ENCODE measurements around the gene MAN1C1. TPM values are rescaled to one million over a fixed set of nuclear protein-coding genes. Genes with fewer than 3 reads are reported as not detected.

MAN1C1 gene
- total RNA-seq, 2 donors from 2014 or later = 2.2 to 4.3 TPM

DNA sequence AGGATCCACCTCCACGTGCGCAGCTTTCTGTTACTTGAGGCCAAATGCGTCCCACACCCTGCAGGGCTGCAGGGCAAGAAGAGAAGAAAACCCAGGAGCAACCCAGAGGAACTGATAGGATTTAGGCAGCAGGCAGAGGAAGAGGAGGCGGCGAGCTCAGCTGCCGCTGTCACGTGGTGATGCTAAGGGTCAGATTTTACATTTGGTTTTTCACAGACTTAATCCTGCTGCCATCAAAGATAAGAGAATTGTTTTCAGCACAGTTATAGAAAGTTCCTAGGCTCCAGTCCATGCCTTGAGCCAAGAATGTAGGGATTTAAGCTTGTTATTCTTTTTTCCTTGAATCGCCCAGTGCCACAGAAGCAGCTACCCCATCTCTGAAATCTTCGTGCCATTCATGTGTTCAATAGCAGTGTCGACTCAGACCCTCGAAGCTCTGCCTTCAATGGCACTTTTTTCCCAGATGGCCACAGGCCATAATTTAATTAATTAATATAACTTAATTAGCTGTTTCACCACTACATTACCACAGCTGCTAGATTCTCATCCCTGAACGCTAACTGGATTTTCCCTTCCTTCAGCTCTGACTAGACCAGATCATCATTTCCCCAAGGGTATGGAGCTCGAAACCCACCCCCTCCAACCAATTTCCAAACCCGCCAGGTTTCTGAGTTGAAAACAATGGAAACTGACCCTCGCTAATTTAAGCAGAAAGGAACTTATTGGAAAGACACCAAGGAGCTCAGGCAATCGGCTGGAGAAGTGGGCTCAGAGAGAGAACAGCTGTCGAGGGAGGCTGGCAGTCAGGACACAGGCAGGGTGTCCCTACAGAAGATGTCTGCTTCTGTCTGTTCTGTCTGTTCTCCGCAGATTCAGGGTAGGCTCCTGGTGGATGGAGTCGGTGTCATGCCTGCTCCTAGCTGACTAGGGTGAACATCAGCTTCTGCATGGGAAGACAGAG lies 37.0 kb upstream of the MAN1C1 start:
- no peak overlapping the region for H3K27ac Mint-ChIP-seq
- no peaks in the 10 kb centered on the region for H3K36me3 Mint-ChIP-seq (ENCODE audit: low read depth)
- H3K4me3 ChIP-seq (ENCODE audit: low read length) = no peak overlapping the region
- DNase-seq = peak; percentile 44
- H3K27me3 ChIP-seq (ENCODE audit: control insufficient read depth, insufficient read depth, low read length, poor library complexity, severe bottlenecking) = no peaks in the 10 kb centered on the region
- no peaks in the 10 kb centered on the region for H3K9me3 ChIP-seq (ENCODE audit: control insufficient read depth, low read length)
- TF ChIP-seq, protein P1, sequence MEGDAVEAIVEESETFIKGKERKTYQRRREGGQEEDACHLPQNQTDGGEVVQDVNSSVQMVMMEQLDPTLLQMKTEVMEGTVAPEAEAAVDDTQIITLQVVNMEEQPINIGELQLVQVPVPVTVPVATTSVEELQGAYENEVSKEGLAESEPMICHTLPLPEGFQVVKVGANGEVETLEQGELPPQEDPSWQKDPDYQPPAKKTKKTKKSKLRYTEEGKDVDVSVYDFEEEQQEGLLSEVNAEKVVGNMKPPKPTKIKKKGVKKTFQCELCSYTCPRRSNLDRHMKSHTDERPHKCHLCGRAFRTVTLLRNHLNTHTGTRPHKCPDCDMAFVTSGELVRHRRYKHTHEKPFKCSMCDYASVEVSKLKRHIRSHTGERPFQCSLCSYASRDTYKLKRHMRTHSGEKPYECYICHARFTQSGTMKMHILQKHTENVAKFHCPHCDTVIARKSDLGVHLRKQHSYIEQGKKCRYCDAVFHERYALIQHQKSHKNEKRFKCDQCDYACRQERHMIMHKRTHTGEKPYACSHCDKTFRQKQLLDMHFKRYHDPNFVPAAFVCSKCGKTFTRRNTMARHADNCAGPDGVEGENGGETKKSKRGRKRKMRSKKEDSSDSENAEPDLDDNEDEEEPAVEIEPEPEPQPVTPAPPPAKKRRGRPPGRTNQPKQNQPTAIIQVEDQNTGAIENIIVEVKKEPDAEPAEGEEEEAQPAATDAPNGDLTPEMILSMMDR (conservative IDR thresholded peaks at IDR 0.05) = no peak
- no peak overlapping the region for H3K4me3 Mint-ChIP-seq
- H3K27me3 Mint-ChIP-seq (ENCODE audit: insufficient read depth) = peaks cover 7% of the 10 kb centered on the region
- no peak overlapping the region for H3K9ac ChIP-seq (ENCODE audit: extremely low read depth, low read length, poor library complexity, severe bottlenecking)
- H3K36me3 ChIP-seq (ENCODE audit: control insufficient read depth, insufficient read depth, low read length) = no peaks in the 10 kb centered on the region
- H3K27ac ChIP-seq (ENCODE audit: low read depth, low read length) = no peak overlapping the region
- peaks cover 4% of the 10 kb centered on the region for H3K9me3 Mint-ChIP-seq
- WGBS, 2 experiments (ENCODE audit: insufficient coverage in 1 of 2, insufficient read length in 1 of 2) = 90 to 92% methylated on average over 14 to 19 of the region's 19 CpGs
- no peaks in the 10 kb centered on the region for H3K4me1 Mint-ChIP-seq
- H3K4me1 ChIP-seq (ENCODE audit: control insufficient read depth, insufficient read depth, low read length) = no peaks in the 10 kb centered on the region

DNA sequence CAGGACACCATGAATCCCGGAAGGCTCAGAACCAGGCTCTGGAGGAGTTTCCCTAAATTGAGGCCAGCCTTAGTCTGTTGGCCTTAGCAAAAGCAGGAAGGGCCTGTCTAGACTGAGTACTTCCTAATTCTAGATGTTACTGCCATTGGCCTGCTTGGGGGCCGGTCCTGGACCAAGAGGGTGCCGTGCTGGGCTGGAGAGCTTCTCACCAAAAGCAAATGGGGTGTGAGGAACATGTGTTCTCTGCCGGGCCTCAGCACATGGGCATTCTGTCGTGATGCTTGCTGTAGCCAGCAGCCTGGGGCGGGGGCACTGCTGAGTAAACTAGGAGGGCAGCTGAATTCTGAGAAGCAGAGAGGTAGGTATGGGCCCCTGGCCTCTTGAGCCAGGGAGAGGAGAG lies 35.7 kb upstream of the MAN1C1 start:
- 79 to 82% methylated on average over 6 of the region's 6 CpGs for WGBS, 2 experiments (ENCODE audit: insufficient coverage in 1 of 2, insufficient read length in 1 of 2)
- Histone ChIP-seq H3K27ac (ENCODE audit: low read depth, low read length) (no peak overlapping the region), H3K27me3 (ENCODE audit: control insufficient read depth, insufficient read depth, low read length, poor library complexity, severe bottlenecking) (no peaks in the 10 kb centered on the region), H3K36me3 (ENCODE audit: control insufficient read depth, insufficient read depth, low read length) (no peaks in the 10 kb centered on the region), H3K4me3 (ENCODE audit: low read length) (no peak overlapping the region), H3K9ac (ENCODE audit: extremely low read depth, low read length, poor library complexity, severe bottlenecking) (no peak overlapping the region), H3K4me1 (ENCODE audit: control insufficient read depth, insufficient read depth, low read length) (no peaks in the 10 kb centered on the region), H3K9me3 (ENCODE audit: control insufficient read depth, low read length) (no peaks in the 10 kb centered on the region)
- H3K27ac Mint-ChIP-seq = no peak overlapping the region
- peaks cover 7% of the 10 kb centered on the region for H3K27me3 Mint-ChIP-seq (ENCODE audit: insufficient read depth)
- no peaks in the 10 kb centered on the region for H3K4me1 Mint-ChIP-seq
- no peak overlapping the region for H3K4me3 Mint-ChIP-seq
- DNase-seq = peak; percentile 80
- TF ChIP-seq, protein P1 (conservative IDR thresholded peaks at IDR 0.05) = peak; percentile 46
- H3K36me3 Mint-ChIP-seq (ENCODE audit: low read depth) = no peaks in the 10 kb centered on the region
- peaks cover 4% of the 10 kb centered on the region for H3K9me3 Mint-ChIP-seq

DNA sequence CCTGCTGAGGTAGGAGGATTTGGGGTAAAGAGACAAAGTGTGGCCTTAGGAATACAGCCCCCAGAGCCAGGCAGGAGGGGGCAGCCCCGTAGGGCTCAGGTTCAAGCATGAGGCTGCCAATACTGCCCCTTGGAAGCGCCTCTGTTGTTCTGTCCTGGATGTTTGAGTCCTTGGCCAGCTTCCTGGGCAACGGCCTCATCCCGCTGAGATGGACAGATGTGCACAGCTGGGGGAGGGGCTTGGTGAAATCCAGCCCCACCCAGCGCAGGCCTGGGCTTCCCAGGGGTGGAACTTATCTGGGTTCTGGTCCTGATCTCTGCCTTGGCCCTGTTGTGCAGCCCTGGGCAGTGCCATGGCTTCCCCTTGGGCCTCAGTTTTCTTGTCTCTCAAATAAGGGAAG lies 34.8 kb upstream of the MAN1C1 start:
- 93 to 95% methylated on average over 2 to 5 of the region's 5 CpGs for WGBS, 2 experiments (ENCODE audit: insufficient coverage in 1 of 2, insufficient read length in 1 of 2)
- peaks cover 4% of the 10 kb centered on the region for H3K9me3 Mint-ChIP-seq

More for the DNA sequence above, 34.8 kb upstream of the MAN1C1 start:
- Histone ChIP-seq H3K4me1 (ENCODE audit: control insufficient read depth, insufficient read depth, low read length) (no peaks in the 10 kb centered on the region), H3K9ac (ENCODE audit: extremely low read depth, low read length, poor library complexity, severe bottlenecking) (no peak overlapping the region), H3K36me3 (ENCODE audit: control insufficient read depth, insufficient read depth, low read length) (no peaks in the 10 kb centered on the region), H3K9me3 (ENCODE audit: control insufficient read depth, low read length) (no peaks in the 10 kb centered on the region), H3K27me3 (ENCODE audit: control insufficient read depth, insufficient read depth, low read length, poor library complexity, severe bottlenecking) (no peaks in the 10 kb centered on the region), H3K4me3 (ENCODE audit: low read length) (no peak overlapping the region), H3K27ac (ENCODE audit: low read depth, low read length) (no peak overlapping the region)
- TF ChIP-seq, protein P1 (conservative IDR thresholded peaks at IDR 0.05) = no peak
- no peaks in the 10 kb centered on the region for H3K4me1 Mint-ChIP-seq
- peak; percentile 39 for DNase-seq
- H3K27ac Mint-ChIP-seq = no peak overlapping the region
- no peak overlapping the region for H3K4me3 Mint-ChIP-seq
- H3K27me3 Mint-ChIP-seq (ENCODE audit: insufficient read depth) = peaks cover 7% of the 10 kb centered on the region
- H3K36me3 Mint-ChIP-seq (ENCODE audit: low read depth) = no peaks in the 10 kb centered on the region
